Skeletal muscle satellite cell (primary cell): ENCODE data around the gene FAM83C. TPM values are rescaled to one million over a fixed set of nuclear protein-coding genes. Genes with fewer than 3 reads are reported as not detected.

Experiments used
- H3K27me3 ChIP-seq: 2 replicates; pipeline ENCODE4 v1.7.0; 2013; ENCODE audit warnings: low read length; ENCODE audit not compliant: control insufficient read depth, insufficient read depth
- H3K36me3 ChIP-seq: 2 replicates; pipeline ENCODE4 v1.7.0; 2013; ENCODE audit warnings: mild to moderate bottlenecking, control low read depth, low read length; ENCODE audit not compliant: insufficient read depth
- H3K4me1 ChIP-seq: 2 replicates; pipeline ENCODE4 v1.7.0; 2013; ENCODE audit warnings: low read length; ENCODE audit not compliant: control insufficient read depth, insufficient read depth
- H3K4me2 ChIP-seq: 2 replicates; pipeline ENCODE4 v1.7.0; 2013; ENCODE audit warnings: mild to moderate bottlenecking, low read length
- H3K4me3 ChIP-seq: 2 replicates; pipeline ENCODE4 v1.7.0; 2013; ENCODE audit warnings: low read length
- H3K9ac ChIP-seq: 2 replicates; pipeline ENCODE4 v1.7.0; 2013; ENCODE audit warnings: mild to moderate bottlenecking, low read depth, low read length, moderate library complexity
- H3K9me3 ChIP-seq: replicated peaks from 2 replicates; pipeline ENCODE4 v1.7.0; 2013; ENCODE audit warnings: mild to moderate bottlenecking, control low read depth, low read length
- total RNA-seq: library from RNA; depleted of rRNA; stranded (reverse); fragments of >200 nt; gene quantifications from 2 replicates; pipeline ENCODE4 v1.2.3, GENCODE V29; 2012; rRNA removed

FAM83C gene
- not detected in 2 replicates for total RNA-seq

- H3K4me3 ChIP-seq: no peak within 1 kb of the TSS
- H3K4me2 ChIP-seq: no peak within 1 kb of the TSS
- no peaks in the 10 kb centered on the region for H3K9me3 ChIP-seq
- no peak within 1 kb of the TSS for H3K9ac ChIP-seq
- peaks cover 1% of the 10 kb centered on the region for H3K4me1 ChIP-seq
- H3K27me3 ChIP-seq: no peaks in the 10 kb centered on the region
- H3K36me3 ChIP-seq: no peaks in the 10 kb centered on the region
Measured at GRCh38 chr20:35291654-35292503, at the start of gene FAM83C. Gene FAM83C, minus strand, starts transcription at chr20:35292425. Its CDS starts 121 bp downstream, at chr20:35292304.

- H3K4me1 ChIP-seq: peaks cover 42% of the 10 kb centered on the region
- no peak overlapping the region for H3K4me3 ChIP-seq
- no peaks in the 10 kb centered on the region for H3K9me3 ChIP-seq
- H3K9ac ChIP-seq: no peak overlapping the region
- H3K4me2 ChIP-seq: no peak overlapping the region
- no peaks in the 10 kb centered on the region for H3K27me3 ChIP-seq
- H3K36me3 ChIP-seq: peaks cover 17% of the 10 kb centered on the region
Measured at GRCh38 chr20:35341366-35342028, 49.3 kb upstream of the FAM83C start.

GRCh38 chr20:35340436-35340835 is 48.2 kb upstream of the FAM83C start:
- H3K4me1 ChIP-seq: peaks cover 42% of the 10 kb centered on the region

GRCh38 chr20:35339636-35340035 is 47.4 kb upstream of the FAM83C start:
- no peak overlapping the region for H3K9ac ChIP-seq
- H3K4me2 ChIP-seq: peak overlapping the region; percentile 22
- peaks cover 42% of the 10 kb centered on the region for H3K4me1 ChIP-seq
- no peaks in the 10 kb centered on the region for H3K27me3 ChIP-seq
- H3K36me3 ChIP-seq: peaks cover 8% of the 10 kb centered on the region
- no peaks in the 10 kb centered on the region for H3K9me3 ChIP-seq
- no peak overlapping the region for H3K4me3 ChIP-seq

More at GRCh38 chr20:35340436-35340835, 48.2 kb upstream of the FAM83C start:
- Histone ChIP-seq H3K4me3 (no peak overlapping the region), H3K27me3 (no peaks in the 10 kb centered on the region), H3K4me2 (no peak overlapping the region), H3K9me3 (no peaks in the 10 kb centered on the region), H3K36me3 (peaks cover 8% of the 10 kb centered on the region), H3K9ac (no peak overlapping the region)

GRCh38 chr20:35339007-35339406 is 46.8 kb upstream of the FAM83C start:
- Histone ChIP-seq H3K9ac (no peak overlapping the region), H3K9me3 (no peaks in the 10 kb centered on the region)

GRCh38 chr20:35334311-35335101 is 42.3 kb upstream of the FAM83C start:
- Histone ChIP-seq H3K4me3 (no peak overlapping the region), H3K9me3 (no peaks in the 10 kb centered on the region), H3K27me3 (no peaks in the 10 kb centered on the region), H3K4me2 (no peak overlapping the region), H3K9ac (no peak overlapping the region), H3K36me3 (no peaks in the 10 kb centered on the region), H3K4me1 (peaks cover 19% of the 10 kb centered on the region)

More at GRCh38 chr20:35339007-35339406, 46.8 kb upstream of the FAM83C start:
- Histone ChIP-seq H3K4me1 (peaks cover 37% of the 10 kb centered on the region), H3K4me2 (peak overlapping the region; percentile 22), H3K4me3 (peak overlapping the region; percentile 11), H3K36me3 (peaks cover 8% of the 10 kb centered on the region), H3K27me3 (no peaks in the 10 kb centered on the region)

- no peak overlapping the region for H3K4me2 ChIP-seq
- H3K9ac ChIP-seq: no peak overlapping the region
- H3K36me3 ChIP-seq: no peaks in the 10 kb centered on the region
- H3K4me1 ChIP-seq: peaks cover 20% of the 10 kb centered on the region
- no peaks in the 10 kb centered on the region for H3K27me3 ChIP-seq
- H3K4me3 ChIP-seq: no peak overlapping the region
- no peaks in the 10 kb centered on the region for H3K9me3 ChIP-seq
Measured at GRCh38 chr20:35333606-35334005, 41.4 kb upstream of the FAM83C start.

- H3K36me3 ChIP-seq: no peaks in the 10 kb centered on the region
- H3K9me3 ChIP-seq: no peaks in the 10 kb centered on the region
- H3K4me1 ChIP-seq: peaks cover 16% of the 10 kb centered on the region
- H3K27me3 ChIP-seq: no peaks in the 10 kb centered on the region
- H3K4me2 ChIP-seq: no peak overlapping the region
- H3K4me3 ChIP-seq: no peak overlapping the region
- no peak overlapping the region for H3K9ac ChIP-seq
Measured at GRCh38 chr20:35332540-35333200, 40.4 kb upstream of the FAM83C start.

- no peak overlapping the region for H3K4me2 ChIP-seq
- H3K4me3 ChIP-seq: no peak overlapping the region
- H3K27me3 ChIP-seq: no peaks in the 10 kb centered on the region
- peaks cover 35% of the 10 kb centered on the region for H3K4me1 ChIP-seq
- no peaks in the 10 kb centered on the region for H3K36me3 ChIP-seq
- H3K9me3 ChIP-seq: no peaks in the 10 kb centered on the region
- H3K9ac ChIP-seq: no peak overlapping the region
Measured at GRCh38 chr20:35329435-35330139, 37.4 kb upstream of the FAM83C start.

- Histone ChIP-seq H3K9me3 (no peaks in the 10 kb centered on the region), H3K4me2 (no peak overlapping the region), H3K36me3 (no peaks in the 10 kb centered on the region), H3K4me1 (peaks cover 35% of the 10 kb centered on the region), H3K4me3 (no peak overlapping the region), H3K27me3 (no peaks in the 10 kb centered on the region), H3K9ac (no peak overlapping the region)
Measured at GRCh38 chr20:35328689-35329088, 36.5 kb upstream of the FAM83C start.
